ENCODE measurements around the gene ZXDC.

Gene ZXDC

DNA sequence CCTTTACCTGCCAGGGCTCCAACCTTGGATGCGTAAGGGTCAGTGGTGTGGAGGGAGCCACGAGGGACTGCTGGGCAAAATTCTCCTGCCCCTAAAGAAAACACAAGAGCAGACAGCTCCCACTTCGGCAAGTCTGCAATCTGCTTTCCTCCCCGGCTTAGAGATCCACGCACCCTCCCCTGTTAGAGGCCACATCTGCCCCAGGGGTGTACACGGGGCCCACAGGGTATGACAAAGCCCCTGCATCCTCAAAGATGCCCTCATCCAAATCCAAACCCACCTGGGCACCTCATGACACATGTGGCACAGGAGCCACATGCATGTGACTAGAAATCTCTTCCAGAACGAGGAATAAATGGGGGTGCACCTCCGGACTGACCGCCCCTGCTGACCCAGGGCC lies 25.5 kb downstream of the ZXDC start:
- no peak for DNase-seq

DNA sequence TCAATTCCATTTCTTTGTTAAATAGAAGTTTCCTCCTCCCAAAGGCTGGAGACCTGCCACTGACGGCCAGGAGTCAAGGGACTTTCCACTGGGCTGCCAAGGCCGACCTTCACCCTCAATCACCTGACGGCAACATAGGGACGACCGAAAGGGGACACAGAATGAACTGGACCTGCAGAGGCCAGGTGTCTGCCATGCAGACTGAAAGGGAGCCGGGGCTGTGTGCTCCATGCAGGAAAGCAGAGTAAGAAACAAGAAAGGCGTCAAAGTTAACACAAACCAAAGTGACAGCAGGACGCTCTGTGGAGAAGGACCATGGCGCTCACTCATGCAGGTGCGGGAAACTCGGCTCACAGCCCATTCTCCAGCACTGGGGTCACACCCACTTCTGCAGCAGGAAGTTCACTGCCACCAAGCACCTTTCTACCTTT lies 26.1 kb downstream of the ZXDC start:
- DNase-seq, result no peak

DNA sequence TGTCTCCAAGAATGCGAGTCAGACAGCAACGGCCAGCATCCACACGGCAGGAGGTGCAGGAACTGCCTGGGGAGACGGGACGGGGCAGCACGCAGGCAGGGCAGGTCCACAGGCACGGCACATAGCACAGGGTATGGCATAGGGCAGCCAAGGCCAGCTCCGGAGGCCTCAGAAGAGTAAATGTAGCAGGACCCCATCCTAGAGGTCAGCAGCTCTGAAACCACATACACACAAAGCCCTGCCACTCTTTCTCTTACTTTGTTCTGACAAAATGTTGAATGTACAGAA lies 26.9 kb downstream of the ZXDC start:
- no peak for DNase-seq

DNA sequence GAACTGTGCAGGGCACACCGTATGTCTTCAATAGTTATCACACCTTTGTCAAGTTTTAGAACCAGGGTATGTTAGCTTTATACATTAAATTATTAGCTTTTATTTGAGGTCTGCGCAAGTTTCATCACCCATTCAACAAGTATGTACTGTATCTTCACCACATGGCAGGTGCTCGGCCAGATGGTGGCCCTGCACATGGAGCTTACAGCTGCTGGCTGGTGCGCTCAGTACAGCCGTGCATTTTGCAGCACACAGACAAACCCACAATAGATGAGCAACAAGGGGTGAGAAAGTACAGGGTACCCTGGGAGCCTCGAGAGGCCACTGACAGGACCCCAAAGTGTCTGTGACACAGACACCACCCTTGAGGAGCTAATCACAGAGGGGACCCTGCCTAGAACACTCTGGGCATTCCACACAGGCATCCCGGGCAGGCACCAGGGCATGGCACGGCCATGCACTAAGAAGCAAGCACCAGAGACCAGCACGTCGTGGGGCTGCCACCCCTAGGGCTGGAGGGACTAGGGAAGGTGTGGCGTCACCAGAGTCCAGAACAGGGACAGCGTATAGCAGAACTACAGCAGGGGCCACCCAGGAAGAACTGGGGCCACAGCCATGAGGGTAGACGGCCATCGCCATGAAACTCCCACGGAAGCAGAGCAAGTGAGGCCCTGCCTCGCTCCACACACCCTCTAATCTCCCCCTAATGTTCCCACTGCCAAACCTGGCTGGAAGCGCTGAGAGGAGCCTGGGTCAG lies 27.4 kb downstream of the ZXDC start:
- DNase-seq, result peak; percentile 8

DNA sequence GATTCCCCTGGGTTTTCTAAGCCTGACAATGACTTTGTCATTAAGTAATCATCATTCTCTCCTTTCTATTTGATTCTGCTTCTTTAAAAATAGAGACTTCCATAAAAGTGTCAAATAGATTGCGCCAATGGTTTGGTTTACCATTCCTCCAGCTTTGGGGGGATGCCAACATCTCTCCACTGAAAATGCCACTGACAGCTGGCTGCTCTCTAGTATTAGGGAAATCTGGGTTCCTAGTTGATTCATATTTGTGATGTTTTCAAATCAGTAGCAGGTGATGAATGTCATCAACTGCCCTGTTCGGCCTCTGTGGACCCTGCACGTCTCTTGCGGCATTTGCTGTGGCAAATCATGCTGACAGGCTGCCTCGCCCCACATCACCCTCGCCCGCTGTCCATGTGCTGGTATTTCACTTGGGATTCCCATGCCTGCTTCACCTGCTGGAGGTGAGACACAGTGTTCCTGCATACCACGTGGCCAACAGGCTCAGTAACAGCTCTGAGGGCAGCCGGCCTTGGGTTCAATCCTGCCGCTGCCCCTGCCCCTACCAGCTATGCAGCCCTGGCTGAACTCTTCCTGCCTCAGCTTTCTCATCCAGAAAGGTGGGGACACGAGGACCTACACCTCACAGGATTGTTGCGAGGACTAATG lies 28.1 kb downstream of the ZXDC start:
- DNase-seq, result no peak

DNA sequence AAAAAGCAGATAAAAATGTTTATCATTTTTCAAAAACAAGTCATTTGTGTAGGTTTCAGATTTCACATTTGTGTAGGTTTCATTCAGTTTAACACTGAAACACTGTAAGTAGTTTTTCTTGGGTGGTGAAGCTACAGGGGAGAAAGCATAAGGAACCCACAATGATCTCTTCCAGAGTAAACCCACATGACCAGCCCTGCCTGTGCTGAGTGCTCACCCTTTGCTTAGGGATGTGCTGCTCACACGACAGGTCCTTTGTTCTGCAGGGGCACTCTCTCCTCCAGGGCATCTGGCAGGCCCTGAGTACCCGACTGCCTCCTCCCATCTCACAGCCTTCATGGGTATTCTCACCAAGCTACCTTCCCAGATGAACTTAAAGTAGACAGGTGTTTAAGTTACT lies 28.9 kb downstream of the ZXDC start:
- no peak for DNase-seq

DNA sequence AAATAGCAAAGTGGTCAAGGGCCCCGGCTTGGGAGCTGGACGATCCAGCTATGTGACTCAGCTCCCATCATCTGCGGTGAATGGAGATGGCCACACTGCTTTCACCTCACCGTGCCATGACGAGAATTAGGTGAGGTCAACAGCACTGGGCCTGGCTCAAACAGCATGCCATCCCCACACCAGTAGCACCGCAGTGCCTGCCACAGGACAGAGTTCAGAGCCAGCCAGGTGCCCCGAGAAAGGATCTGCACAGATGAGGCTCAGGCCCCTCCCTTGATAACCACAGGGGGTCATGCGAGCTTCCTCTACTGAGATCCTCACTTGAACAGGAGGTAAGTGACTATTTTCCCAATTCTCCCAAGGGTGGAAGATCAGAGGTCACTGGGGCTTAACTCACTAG lies 29.4 kb downstream of the ZXDC start:
- no peak for DNase-seq

DNA sequence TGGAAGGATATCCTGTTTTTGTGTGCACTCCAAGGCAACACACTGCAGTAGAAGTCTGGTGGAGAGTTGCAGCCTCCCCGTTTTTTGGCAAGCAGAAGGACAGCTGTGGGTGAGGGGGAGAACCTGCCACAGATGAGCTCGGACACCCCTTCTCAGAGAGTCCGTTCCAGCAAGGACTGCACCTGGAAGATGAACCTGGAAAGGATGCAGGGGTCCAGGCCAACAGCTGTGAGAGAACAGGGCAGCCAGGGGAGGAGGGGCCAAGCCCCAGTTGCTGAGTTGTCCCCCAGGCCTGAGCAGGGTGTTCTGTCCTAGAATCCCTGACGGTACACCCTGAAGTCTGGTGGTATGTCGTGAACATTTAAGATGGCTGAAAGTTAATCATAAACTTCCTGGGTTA lies 30.2 kb downstream of the ZXDC start:
- DNase-seq, result no peak

DNA sequence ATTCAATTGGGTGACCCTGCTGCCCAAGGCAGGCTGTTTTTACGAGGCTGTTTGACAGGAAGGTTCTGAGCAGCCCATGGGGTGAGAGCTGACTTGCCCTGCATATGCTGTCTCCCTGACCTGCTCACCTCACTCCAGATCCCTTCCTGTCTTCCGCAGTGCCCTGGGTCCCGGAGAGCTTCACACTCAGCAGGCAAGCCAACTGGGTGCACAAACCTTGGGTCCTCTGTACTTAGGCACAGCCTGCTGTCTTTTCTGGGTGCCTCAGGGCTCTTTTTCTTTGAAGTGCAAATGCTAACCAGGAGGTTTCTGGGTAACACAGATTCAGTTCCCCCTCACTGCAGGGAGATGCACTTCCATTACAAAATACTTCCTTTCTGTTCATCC lies 32.8 kb downstream of the ZXDC start:
- DNase-seq, result no peak

DNA sequence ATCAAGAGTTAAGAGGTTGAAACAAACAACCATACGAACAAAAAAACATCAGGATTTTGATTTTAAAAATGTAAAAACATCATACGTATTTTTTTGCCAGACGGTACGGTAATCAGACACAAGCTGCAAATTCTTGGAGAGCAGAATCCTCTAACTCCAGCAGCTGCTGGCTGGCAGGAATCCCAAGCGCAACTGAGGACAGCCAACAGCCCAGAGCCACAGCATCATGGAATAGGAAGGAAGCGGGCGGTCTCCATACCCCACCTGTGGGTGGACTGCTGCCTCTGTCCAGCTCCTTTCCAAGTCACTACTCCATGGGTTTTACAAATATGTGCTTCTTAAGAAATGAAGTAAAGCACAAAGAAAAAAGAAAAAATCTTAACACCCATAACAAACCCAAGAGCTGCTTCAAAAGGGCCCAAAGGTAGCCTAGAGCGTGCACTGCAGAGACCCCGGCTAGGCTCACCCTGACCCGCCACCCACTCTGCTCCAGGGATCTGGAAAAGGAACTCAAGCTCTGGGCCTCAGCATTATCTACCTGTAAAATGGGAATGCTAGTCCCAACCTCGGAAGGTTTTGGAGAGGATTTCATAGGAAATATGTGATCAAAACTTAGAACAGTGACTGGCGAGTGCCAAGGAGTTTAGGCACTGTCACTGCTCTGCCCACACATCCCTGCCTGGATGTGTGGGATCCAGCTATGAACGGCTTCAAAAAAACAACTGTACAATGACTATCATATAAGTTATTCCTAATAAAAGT lies 33.4 kb downstream of the ZXDC start:
- DNase-seq, result peak; percentile 51

DNA sequence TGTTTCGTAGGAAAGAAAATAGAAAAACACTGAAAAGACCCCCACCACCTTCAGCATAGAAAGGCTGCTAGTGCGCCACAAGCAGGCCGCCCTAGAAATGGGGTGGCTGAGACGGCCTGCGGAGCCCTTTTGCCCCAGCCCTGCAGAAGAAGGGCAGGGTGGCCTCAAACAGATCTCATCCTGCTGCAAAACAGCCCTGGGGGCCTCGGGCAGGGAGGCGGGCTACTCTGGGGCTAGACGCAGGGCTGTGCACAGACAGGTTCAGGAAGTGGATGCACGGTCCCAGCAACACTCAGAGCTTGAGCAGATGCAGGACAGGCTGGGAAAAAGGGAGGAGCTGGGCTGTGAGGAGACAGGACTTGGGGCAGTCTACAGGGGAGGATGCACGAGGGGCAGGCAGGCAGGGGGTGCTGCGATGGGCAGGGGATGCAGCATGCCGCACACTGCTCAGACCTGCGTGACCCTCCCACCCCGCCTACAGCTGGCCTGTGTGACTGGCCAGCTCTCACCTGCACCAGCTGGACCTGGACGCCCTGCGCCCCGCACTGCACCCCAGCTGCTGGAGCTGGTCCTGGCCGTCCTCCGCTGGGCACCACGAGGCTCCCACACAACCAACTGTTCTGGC lies 34.3 kb downstream of the ZXDC start:
- no peak for DNase-seq

DNA sequence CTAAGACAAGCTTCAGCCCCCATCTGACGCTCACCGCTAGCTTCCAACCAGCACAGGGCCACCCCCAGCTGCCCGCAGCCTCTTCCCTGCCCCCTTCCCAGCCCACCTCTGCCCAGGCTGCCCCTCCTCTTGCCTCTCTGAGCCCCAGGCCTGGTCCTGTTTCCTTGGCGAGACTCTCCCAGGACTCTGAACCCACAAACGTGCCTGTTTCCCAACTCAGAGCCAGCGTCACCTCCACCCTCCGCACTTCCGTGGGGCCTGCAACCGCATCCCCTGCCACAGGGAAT lies 35.0 kb downstream of the ZXDC start:
- DNase-seq, result no peak

DNA sequence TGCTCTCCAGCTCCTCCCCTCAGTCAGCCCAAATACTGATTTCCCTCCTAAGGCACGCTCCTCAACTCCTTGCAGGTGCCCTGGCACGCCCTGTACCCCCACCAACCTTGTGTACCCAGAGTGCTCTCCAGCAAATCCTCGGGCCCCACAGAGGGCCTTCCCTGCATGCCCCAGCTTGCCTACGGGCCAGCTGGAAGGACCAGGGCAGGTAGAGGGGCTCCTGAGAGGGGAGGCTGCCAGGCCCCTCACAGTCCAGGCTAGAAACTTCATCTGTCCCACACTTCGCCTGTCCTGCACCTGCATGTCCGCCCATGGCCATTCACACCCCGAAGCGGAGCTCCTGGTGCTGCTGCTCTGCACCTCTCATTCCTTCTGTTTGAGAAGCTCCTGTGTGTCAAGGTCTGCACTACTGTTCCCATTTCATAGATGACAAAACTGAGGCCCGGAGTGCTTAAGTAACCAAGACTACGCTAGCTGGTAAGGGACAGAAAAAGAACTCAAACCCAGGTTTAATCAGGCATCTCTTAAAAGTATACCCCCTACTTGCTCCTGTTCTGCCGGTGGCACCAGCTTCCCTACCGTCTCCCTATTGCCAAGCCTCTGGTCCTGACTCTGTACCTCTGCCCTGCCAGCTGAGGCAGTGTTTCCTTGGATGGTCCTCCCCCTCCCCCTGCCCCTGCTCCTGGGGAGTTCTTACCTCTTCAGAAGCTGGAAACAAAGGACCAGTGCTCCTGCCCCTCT lies 35.6 kb downstream of the ZXDC start:
- no peak for DNase-seq

DNA sequence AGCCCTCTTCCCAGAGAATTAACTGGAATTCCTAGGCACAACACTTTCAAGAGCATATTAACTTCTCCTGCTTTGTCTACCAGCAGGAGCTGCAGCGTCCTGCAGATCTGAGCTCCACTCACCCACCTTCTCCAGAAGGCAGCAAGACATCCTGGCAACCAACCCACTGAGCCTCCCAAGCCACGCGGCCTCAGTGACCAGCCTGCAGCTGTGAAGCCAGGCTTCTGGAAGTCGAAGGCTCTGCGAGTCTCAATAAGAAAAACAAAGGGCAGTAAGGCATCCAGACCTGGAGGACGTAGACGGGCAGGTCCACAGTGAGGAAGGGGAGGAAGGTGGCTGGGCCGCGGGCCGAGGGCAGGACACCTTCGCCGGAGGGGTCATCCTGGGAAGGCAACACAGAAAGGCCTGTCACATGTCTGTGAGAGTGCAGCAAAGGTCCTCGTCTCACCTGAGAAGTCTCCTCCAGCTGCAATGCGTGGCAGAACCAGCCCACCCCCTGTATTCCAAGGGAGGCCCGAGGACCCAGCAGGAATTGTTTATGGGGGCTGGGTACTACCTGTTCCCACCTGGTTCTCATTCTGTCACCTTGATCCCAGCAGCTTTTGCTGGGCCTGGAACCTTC lies 36.2 kb downstream of the ZXDC start:
- DNase-seq, result no peak

DNA sequence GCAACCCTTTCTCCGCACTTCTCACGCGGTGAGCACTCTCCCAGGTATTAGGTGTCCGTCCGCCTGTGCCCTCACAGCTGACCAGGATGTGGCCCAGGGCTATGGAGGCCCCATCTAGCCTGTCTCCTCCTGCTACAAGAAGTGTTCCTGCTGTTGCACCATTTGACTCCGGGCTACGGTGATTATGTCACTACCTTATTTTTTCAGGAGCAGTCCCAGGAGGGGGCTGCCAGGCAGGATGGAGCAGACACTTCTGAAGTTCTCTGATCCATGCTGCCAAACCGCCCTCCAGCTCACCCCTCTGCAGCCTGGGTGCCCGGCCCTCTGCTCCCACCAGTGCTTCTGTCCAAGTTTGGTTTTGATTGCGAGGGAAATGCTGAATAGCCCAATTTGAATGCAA lies 36.9 kb downstream of the ZXDC start:
- no peak for DNase-seq

DNA sequence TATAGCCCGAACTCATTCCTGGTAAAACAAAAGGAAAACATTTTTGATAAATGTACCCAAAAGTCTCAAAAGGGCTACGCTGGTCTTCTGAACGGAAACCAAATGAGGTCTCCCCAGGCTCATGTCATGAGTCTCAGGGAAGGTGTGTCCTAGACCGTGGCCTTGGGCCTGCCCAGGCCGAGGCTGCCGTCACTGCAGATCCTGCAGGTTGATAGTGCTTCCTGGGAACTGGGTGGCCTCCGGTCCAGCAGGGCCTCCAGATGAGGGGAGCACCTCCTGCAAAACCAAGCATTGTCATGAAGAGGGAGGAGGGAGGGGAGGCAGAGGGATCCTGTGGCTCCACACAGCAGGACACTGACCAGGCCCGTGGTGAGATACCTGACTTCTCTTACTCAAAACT lies 37.5 kb downstream of the ZXDC start:
- DNase-seq, result no peak

DNA sequence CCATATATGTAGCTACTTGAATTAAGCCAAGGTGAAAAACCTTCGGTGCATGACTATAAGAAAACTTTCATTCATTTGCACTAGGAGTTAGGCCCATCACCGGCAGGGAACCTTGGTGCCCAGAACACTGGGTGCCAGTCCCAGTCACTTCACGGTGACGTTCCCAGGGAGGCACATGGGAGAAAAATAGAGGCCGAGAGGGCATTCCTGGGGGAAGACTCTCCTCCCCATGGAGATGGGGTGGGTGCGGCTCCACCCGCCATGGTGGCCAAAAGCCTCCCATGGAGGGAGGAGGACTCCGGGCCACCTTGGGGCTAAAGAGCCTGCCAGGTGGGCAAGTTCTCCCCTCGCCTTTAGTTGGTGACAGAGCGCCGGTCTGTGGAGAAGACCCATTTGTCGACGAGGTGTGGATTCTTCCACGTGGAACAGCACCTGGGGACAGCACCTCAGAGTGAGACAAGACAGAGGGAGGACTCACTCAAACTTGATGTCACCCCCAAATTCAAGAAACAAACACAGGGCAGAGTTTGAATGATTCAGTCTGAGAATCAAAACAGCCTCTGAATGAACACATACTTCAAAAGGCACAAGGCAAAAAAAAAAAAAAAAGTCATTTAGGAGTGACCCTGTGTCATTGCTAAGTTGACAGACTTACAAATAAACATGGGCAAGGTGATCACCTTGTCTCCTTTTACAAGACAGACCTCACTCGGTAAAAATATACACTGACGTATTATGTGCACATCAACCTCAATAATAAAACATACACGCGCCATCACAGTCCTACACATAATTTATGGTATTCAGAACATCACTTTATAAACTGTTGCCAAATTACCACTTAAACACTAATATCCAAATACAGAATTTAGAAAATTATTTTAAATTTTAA lies 38.6 kb downstream of the ZXDC start:
- DNase-seq, result no peak

DNA sequence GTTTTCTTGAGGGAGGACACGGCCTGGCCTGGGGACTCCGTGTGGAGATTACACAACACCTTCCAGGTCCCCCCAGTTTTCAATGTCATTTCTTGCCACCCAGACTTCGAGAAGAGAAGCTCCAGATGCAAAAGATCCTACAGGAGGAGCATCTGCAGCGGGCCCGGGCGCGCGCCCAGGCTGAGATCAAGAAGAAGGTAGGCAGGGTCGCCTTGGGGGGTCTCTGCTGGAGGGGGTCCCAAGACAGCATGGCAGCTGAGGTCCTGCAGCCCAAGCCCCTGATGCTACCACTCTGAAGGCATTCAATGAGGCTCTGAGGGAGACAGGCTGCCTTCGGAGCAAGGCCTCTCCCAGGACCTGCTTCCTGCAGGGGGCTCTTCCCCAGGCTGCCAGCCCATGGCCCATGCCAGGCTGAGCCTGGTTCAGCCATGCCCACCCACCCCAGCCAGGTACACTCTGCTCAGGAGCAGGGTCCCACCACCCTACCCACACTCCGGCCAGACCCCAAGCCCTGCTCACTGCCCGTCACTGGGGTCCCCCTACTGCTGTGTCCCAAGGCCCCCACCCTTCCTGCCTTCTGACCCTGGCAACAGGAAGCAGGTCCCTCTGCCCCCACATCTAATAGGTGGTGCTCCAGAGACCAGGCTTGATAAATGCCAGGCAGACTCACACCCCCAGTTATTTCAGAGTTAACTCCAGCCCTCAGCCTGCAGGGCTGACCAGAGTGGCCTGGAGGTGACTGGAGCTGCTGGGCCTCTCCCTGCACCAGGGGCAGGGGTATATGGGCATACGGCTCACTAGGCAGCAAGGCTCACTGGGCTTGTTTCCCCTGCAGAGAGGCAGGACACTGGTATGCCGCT lies 40.0 kb downstream of the ZXDC start:
- no peak for DNase-seq

DNA sequence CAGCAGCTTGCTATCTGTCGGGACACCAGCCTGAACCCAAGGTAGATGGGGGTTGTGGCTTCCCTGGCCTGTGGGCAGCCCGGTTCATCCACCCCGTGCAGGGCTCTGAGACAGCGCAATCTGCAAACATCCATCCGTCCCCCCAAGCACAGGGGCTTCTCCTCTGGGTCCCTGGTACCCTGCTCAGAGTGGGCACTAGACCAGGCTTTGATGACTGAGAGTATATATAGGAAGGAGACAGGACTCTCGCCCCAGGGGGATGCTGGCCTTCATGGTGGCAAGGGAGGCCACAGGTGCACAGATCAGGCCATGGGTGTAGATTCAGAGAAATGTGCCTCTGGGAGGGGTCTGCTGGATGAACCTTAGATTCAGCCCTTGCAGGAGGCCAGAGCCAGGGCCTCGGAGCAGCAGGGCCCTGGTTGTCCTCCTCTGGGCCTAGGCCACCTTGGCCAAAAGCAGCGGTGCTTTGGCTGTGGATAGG lies 40.7 kb downstream of the ZXDC start:
- no peak for DNase-seq

DNA sequence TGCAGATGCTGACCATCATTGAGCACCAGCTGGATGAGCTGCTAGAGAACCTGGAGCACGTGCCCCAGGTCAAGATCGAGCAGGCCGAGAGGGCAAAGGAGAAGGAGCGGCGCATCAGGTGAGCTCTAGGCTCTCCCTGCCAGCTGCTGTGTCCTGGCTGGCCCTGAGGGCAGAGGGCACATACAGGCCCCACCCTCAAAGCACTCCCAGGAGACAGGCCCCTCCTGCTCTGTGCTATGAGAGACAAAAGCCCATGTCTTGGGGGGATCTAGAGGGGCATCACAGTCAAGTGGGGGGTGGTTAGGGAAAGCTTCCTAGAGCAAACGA lies 41.5 kb downstream of the ZXDC start:
- DNase-seq, result no peak
